ENCODE results near the gene MT1M.

GRCh38 chr16:56625943-56626654, 6.4 kb upstream of the MT1M start:
- TF ChIP-seq EZH2 (IDR thresholded peaks at IDR 0.05) = no peak
- TF ChIP-seq POLR2AphosphoS5 (IDR thresholded peaks at IDR 0.05; ENCODE audit: borderline replicate concordance, low read depth, low read length) = no peak
